Measurements from ENCODE around the gene RPS5.

RPS5 gene

GRCh38 chr19:58385313-58385890 is 1.7 kb upstream of the RPS5 start:
- in situ Hi-C loops (cut with MboI; ENCODE audit: low sequenced_read_pairs): no loop called here

- in situ Hi-C loops (cut with MboI; ENCODE audit: low sequenced_read_pairs): no loop called here
Measured at GRCh38 chr19:58385891-58386575, 1.0 kb upstream of the RPS5 start.

- in situ Hi-C loops (cut with MboI; ENCODE audit: low sequenced_read_pairs): no loop called here
Measured at GRCh38 chr19:58387338-58388174, 487 bp downstream of the RPS5 start.

- in situ Hi-C loops (cut with MboI; ENCODE audit: low sequenced_read_pairs): no loop called here
Measured at GRCh38 chr19:58388175-58388526, 1.1 kb downstream of the RPS5 start.

GRCh38 chr19:58392945-58393724 is 6.1 kb downstream of the RPS5 start:
- in situ Hi-C loops (cut with MboI; ENCODE audit: low sequenced_read_pairs): no loop called here

GRCh38 chr19:58393725-58394033 is 6.6 kb downstream of the RPS5 start:
- in situ Hi-C loops (cut with MboI; ENCODE audit: low sequenced_read_pairs): no loop called here

- in situ Hi-C loops (cut with MboI; ENCODE audit: low sequenced_read_pairs): no loop called here
Measured at GRCh38 chr19:58394821-58395219, 7.8 kb downstream of the RPS5 start.

- in situ Hi-C loops (cut with MboI; ENCODE audit: low sequenced_read_pairs): no loop called here
Measured at GRCh38 chr19:58395220-58395978, 8.3 kb downstream of the RPS5 start, which contains the start of gene RNF225. Gene RNF225, plus strand, starts transcription at chr19:58395656. Its CDS starts 434 bp downstream, at chr19:58396090.

- in situ Hi-C loops (cut with MboI; ENCODE audit: low sequenced_read_pairs): no loop called here
Measured at GRCh38 chr19:58395979-58396627, 9.0 kb downstream of the RPS5 start.

- in situ Hi-C loops (cut with MboI; ENCODE audit: low sequenced_read_pairs): no loop called here
Measured at GRCh38 chr19:58396691-58397532, 9.8 kb downstream of the RPS5 start.

- in situ Hi-C loops (cut with MboI; ENCODE audit: low sequenced_read_pairs): no loop called here
Measured at GRCh38 chr19:58397533-58398037, 10.5 kb downstream of the RPS5 start.

GRCh38 chr19:58398087-58398486 is 11.0 kb downstream of the RPS5 start:
- in situ Hi-C loops (cut with MboI; ENCODE audit: low sequenced_read_pairs): no loop called here

GRCh38 chr19:58398545-58398944 is 11.5 kb downstream of the RPS5 start:
- in situ Hi-C loops (cut with MboI; ENCODE audit: low sequenced_read_pairs): no loop called here

- in situ Hi-C loops (cut with MboI; ENCODE audit: low sequenced_read_pairs): no loop called here
Measured at GRCh38 chr19:58399903-58400302, 12.8 kb downstream of the RPS5 start.

- in situ Hi-C loops (cut with MboI; ENCODE audit: low sequenced_read_pairs): no loop called here
Measured at GRCh38 chr19:58400316-58400915, 13.3 kb downstream of the RPS5 start.

GRCh38 chr19:58400916-58401839 is 14.1 kb downstream of the RPS5 start:
- in situ Hi-C loops (cut with MboI; ENCODE audit: low sequenced_read_pairs): no loop called here

GRCh38 chr19:58401840-58402421 is 14.9 kb downstream of the RPS5 start:
- in situ Hi-C loops (cut with MboI; ENCODE audit: low sequenced_read_pairs): no loop called here

All from HL-60/S4 treated with phorbol 12-myristate 13-acetate at 8.2 ng/mL for 4 days and 3 days (cell line).